IPS-15b (cell line): ENCODE measurements around the gene ING1.
"Not testable (repeated sequence)": the region's sequence is repeated elsewhere in the genome, so short reads cannot be mapped to it uniquely, and the experiment has no call there.

ENCODE experiments used
- H3K27me3 ChIP-seq: one replicate; pipeline ENCODE4 v1.6.1; 2013; ENCODE audit warnings: low read length; ENCODE audit not compliant: control insufficient read depth, insufficient read depth
- H3K36me3 ChIP-seq: one replicate; pipeline ENCODE4 v1.6.1; 2013; ENCODE audit warnings: low read length; ENCODE audit not compliant: control insufficient read depth, insufficient read depth
- H3K4me1 ChIP-seq: one replicate; pipeline ENCODE4 v1.6.1; 2013; ENCODE audit warnings: mild to moderate bottlenecking, low read length; ENCODE audit not compliant: control insufficient read depth, insufficient read depth
- H3K4me3 ChIP-seq: one replicate; pipeline ENCODE4 v1.5.1; 2013; ENCODE audit warnings: low read depth, low read length
- H3K9ac ChIP-seq: one replicate; pipeline ENCODE4 v1.6.1; 2013; ENCODE audit warnings: low read depth, mild to moderate bottlenecking, low read length
- H3K9me3 ChIP-seq: one replicate; pipeline ENCODE4 v1.6.1; 2013; ENCODE audit warnings: mild to moderate bottlenecking, low read length; ENCODE audit not compliant: control insufficient read depth, insufficient read depth

The ING1 gene

DNA sequence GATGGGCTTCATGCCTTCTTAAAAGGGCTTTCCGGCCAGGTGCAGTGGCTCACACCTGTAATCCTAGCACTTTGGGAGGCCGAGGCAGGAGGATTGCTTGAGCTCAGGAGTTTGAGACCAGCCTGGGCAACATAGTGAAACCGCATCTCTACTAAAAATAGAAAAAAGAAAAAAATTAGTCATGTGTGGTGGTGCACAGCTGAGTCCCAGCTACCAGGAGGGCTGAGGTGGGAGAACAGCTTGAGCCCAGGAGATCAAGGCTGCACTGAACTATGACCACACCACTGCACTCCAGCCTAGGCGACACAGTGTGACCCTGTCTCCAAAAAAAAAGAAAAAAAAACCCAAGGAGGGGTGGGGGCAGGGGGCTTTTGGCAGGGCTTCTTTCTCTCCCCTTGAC, 14.8 kb upstream of the ING1 start:
- no peak overlapping the region for H3K9ac ChIP-seq
- peaks cover 22% of the 10 kb centered on the region for H3K36me3 ChIP-seq
- no peaks in the 10 kb centered on the region for H3K4me1 ChIP-seq
- no peaks in the 10 kb centered on the region for H3K27me3 ChIP-seq
- H3K9me3 ChIP-seq, result no peaks in the 10 kb centered on the region
- no peak overlapping the region for H3K4me3 ChIP-seq

DNA sequence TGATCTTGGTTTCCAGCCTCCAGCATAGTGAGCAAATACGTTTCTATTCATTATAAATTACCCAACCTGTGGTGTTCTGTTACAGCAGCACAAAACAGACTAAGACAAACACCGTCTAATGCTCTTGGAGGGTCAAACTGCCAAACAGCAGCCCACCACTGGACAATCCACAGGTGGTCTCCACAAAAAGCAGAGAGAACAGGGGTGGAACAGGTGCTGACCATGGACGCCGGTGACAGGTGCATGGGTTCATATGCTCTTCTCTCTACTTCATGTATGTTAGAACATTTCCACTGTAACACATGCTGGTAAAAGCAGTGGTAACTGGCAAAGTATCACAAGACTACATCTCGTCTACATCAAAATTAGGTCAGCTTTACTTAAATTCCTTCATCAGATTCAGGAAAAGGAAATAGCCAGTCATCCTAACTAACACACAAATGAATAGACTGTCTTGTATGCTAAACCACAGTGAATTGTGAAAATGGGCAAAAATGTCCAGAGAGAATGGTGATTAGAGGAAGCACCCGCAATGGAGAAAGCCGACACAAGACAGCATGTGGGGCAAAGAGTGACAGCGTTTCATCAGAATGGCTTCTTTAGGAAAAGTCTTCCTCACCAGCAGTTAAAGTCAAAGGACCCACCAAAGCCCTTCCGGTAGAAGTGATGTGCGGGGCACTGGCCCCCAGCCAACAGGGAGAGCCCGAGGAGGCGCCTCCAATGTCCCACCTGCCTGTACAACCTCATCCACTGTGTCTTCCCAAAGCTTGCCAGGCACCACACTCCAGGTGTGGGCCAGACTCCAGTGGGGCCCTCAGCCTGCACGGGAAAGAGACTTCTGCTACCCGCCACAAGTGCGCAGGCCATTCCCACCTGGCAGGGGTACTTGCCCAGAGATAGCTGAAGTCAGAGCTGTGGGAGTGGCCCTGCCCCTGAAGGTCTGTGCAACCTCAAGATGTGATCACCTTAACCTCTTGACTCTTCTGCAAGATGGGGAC, 14.1 kb upstream of the ING1 start:
- H3K4me1 ChIP-seq, result no peaks in the 10 kb centered on the region

DNA sequence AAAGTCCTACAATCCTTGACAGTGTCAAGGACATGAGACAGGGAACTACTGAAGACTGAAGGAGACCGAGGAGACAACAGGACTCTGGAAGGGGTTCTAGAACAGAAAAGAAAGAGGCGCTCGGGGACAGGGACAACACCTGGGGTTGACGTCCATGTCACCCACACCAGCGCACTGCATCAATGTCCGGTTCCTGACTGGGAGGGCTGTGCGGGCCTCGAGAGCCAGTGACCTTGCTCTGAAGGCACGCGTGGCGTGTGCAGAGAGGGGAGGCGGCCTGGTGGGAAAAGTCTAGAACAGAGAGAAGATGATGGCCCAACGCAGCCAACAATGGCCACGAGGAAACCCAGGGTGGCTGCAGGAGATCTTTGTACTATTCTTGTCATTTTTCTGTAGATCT, 13.3 kb upstream of the ING1 start:
- H3K4me1 ChIP-seq, result no peaks in the 10 kb centered on the region
- no peaks in the 10 kb centered on the region for H3K27me3 ChIP-seq
- H3K36me3 ChIP-seq, result peaks cover 22% of the 10 kb centered on the region
- H3K9ac ChIP-seq, result no peak overlapping the region
- H3K4me3 ChIP-seq, result no peak overlapping the region
- no peaks in the 10 kb centered on the region for H3K9me3 ChIP-seq

More for the DNA sequence above, 14.1 kb upstream of the ING1 start:
- Histone ChIP-seq H3K9me3 (no peaks in the 10 kb centered on the region), H3K9ac (no peak overlapping the region), H3K27me3 (no peaks in the 10 kb centered on the region), H3K4me3 (no peak overlapping the region), H3K36me3 (peaks cover 22% of the 10 kb centered on the region)

DNA sequence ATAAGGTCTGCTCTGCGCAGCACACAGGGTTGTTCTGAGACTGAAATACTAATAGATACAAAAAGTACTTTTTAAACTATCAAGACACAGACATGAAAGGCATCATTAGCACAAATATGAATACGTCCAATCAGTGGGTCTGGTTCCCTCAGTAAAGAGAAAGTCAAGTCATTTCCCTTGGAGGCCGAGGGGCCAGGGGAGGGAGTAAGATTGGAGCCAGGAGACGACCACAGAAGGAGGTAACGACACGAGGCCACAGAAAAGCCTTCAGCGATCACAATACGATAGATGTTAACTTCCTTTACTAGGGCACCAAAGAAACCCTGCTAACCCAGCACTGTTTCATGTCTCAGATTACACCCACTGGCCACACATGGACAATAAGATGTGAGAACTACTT, 12.9 kb upstream of the ING1 start:
- Histone ChIP-seq H3K4me3 (no peak overlapping the region), H3K9me3 (no peaks in the 10 kb centered on the region), H3K9ac (no peak overlapping the region), H3K27me3 (no peaks in the 10 kb centered on the region), H3K4me1 (no peaks in the 10 kb centered on the region), H3K36me3 (peaks cover 22% of the 10 kb centered on the region)

DNA sequence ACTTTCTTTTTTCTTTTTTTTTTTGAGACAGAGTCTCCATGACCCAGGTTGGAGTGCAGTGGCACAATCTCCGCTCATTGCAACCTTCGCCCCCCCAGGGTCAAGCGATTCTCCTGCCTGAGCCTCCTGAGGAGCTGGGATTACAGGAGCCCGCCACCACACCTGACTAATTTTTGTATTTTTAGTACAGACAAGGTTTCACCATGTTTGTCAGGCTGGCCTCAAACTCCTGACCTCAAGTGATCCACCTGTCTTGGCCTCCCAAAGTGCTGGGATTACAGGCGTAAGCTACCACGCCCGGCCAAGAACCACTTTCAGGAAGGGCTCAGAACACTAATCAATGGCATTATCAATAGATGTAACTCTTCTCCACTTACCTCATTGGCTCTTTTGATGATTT, 12.4 kb upstream of the ING1 start:
- H3K4me3 ChIP-seq, H3K9ac ChIP-seq, H3K9me3 ChIP-seq, H3K4me1 ChIP-seq, H3K27me3 ChIP-seq: not testable (repeated sequence)
- peaks cover 22% of the 10 kb centered on the region for H3K36me3 ChIP-seq

DNA sequence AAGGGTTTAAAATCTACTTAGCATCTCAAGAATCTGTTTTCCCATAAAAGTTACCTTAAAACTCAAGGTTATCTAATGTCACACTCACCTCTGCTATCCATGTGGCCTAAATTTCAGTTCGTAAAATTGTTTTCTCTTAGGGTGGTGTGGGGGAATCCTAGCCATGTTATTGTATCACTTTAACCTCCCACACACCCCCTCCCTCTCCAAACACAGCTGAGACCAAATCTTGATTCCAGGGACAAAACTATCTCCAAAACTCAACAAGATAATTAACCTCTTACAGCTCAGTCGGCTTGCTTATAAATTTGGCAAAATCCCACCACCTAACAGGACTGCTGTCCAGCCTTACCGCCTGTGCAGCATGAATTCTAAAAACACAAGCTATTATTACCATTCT, 11.4 kb upstream of the ING1 start:
- Histone ChIP-seq H3K9me3 (no peaks in the 10 kb centered on the region), H3K9ac (no peak overlapping the region), H3K4me1 (peaks cover 4% of the 10 kb centered on the region), H3K36me3 (peaks cover 22% of the 10 kb centered on the region), H3K27me3 (no peaks in the 10 kb centered on the region), H3K4me3 (no peak overlapping the region)

DNA sequence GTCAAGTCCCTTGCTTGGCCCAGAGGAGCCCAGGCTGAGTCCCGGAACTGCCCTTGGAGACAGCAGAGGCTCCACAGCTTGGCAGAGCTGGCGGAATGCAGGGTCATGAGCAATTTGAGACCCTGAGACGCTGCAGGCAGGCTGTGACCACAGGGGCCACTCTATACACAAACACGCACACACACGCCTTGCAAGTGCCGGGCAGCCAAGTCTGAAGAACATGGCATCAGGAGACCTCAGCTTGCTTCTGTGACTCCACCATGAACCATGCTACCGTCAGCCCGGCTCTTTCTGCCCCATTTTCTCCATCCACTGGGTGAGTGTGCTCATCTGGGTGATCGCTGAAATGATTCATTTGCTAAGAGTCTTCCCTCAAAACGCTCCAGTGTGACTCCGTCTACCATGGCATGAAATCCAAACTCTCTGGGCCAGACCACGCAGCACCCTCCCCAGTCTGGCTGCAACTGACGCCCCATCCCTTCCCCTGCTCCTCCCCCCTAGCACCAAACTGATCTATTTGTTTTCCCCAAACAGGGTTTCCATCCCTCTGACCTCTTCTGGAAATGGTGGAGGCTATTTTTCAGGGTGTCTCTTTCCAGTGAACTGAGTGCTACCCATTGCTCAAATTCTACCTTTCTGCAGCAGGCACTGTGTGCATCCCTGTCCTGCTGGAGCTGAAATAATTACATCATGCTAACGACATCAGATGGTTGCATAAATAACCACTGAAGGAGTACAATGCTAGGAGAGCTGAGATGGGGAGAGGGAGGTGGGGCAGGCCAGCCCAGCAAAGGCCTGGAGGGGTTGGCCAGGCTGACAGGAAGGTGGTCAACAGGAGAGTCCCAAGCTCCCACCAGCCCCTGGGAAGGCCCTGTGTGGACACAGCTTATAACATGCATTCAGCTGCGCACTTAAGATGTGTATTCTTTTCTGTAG, 10.6 kb upstream of the ING1 start:
- H3K4me1 ChIP-seq, result peaks cover 4% of the 10 kb centered on the region
- H3K27me3 ChIP-seq, result no peaks in the 10 kb centered on the region
- no peak overlapping the region for H3K9ac ChIP-seq
- H3K36me3 ChIP-seq, result peaks cover 22% of the 10 kb centered on the region
- H3K4me3 ChIP-seq, result no peak overlapping the region
- no peaks in the 10 kb centered on the region for H3K9me3 ChIP-seq

DNA sequence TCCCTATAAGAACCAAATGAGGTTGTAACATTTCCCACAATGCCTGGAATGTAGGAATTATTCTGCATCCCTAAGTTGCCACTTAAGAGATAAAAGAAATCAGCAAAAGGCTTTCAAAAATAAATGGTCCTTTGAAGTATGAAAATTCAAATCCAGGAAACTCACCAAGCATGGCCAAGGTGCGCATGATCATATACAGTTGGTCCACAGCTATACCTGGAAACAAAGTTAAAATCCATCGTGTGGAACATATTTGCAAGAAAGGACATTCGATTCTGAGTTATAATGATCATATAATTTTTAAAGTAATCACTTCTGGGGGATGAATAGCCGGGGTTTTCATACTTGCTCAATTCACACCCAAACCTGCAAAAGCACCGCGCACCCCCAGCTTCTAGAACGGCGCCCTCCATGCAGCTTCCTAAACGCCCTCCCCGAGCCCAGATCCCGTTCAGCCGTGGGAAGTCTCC, 8.1 kb upstream of the ING1 start:
- H3K4me1 ChIP-seq, result peaks cover 4% of the 10 kb centered on the region
- H3K4me3 ChIP-seq, result peak overlapping the region; percentile 62
- peaks cover 4% of the 10 kb centered on the region for H3K36me3 ChIP-seq
- H3K27me3 ChIP-seq, result no peaks in the 10 kb centered on the region
- no peaks in the 10 kb centered on the region for H3K9me3 ChIP-seq
- H3K9ac ChIP-seq, result peak overlapping the region; percentile 32

DNA sequence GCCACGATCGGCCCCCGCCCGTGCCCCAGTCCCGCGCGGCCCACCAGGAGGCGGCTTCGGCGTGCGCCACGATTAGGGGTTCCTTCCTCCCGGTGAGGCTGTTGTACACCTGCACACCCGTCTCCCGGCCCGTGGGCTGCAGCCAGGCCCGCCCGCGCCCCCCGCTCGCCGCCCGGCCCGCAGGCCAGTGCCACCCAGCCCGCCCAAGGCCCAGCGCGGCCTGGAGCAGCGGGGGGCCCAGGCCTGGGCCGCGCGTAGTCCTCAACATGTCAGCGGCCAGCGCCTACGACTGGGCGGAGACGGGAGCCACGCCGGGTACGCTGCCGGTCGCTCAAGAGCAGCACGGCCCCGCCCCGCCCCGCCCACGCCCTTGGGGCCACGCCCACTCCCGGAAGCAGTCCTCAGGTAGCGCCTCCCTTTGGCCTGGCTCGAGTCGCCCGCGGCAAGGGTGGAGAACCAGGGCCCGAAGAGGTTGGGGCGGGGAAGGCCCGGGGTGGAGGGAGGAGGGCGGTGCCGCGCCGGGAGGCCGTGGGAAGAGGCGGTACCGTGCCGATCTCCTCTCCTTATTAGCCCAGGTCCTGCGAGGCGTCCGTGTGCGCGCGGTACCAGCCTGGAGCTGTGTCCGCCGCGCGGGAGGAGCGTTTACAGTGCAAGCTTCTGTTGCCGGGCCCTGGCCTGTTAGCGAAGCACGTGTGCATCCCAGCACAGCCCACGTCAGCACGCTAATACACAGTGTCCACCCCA, 7.5 kb upstream of the ING1 start, which contains the start of gene CARS2:
CARS2 (minus strand) TSS at position 291 of the 744 bp plus-strand sequence; CDS start at position 268, 23 bp downstream.
- Histone ChIP-seq H3K9me3 (no peaks in the 10 kb centered on the region), H3K9ac (peak within 1 kb of the TSS; percentile 32), H3K36me3 (peaks cover 4% of the 10 kb centered on the region), H3K4me1 (peaks cover 4% of the 10 kb centered on the region), H3K4me3 (peak within 1 kb of the TSS; percentile 65), H3K27me3 (no peaks in the 10 kb centered on the region)

DNA sequence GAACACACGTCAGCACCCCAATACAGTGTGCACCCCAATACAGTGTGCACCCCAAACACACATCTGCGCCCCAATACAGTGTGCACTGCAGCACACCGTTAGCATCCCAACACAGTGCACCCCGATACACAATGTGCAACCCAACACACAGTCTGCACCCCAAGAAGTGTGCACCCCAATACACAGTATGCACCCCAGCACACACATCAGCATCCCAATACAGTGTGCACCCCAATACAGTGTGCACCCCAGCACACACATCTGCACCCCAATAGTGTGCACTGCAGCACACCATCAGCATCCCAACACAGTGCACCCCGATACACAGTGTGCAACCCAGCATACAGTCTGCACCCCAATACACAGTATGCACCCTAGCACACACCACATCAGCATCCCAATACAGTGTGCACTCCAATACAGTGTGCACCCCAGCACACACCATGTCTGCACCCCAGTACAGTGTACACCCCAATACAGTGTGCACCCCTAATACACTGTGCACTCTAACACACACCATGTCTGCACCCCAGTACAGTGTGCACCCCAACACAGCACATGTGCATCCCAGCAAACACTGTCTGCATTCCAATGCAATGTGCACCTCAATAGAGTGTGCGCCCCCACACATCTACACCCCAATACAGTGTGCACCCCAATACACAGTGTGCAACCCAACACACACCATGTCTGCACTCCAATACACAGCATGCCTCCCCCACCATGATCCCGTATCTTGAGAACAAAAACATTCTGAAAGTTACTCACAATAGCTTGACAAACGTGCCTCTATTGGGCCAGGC, 6.7 kb upstream of the ING1 start:
- no peaks in the 10 kb centered on the region for H3K9me3 ChIP-seq
- H3K36me3 ChIP-seq, result peaks cover 4% of the 10 kb centered on the region
- no peak overlapping the region for H3K9ac ChIP-seq
- no peaks in the 10 kb centered on the region for H3K27me3 ChIP-seq
- peak overlapping the region; percentile 65 for H3K4me3 ChIP-seq
- peaks cover 4% of the 10 kb centered on the region for H3K4me1 ChIP-seq
